HG02623 (cell line): ENCODE results near the gene P2RX1.
"Not testable (repeated sequence)": the region's sequence is repeated elsewhere in the genome, so short reads cannot be mapped to it uniquely, and the experiment has no call there.

Source experiments
- ATAC-seq: cut with Tn5 transposase; IDR thresholded peaks from one replicate; pipeline ENCODE4 v1.9.1; 2021; ENCODE audit warnings: moderate library complexity; ENCODE audit not compliant: unreplicated experiment

The P2RX1 gene

DNA sequence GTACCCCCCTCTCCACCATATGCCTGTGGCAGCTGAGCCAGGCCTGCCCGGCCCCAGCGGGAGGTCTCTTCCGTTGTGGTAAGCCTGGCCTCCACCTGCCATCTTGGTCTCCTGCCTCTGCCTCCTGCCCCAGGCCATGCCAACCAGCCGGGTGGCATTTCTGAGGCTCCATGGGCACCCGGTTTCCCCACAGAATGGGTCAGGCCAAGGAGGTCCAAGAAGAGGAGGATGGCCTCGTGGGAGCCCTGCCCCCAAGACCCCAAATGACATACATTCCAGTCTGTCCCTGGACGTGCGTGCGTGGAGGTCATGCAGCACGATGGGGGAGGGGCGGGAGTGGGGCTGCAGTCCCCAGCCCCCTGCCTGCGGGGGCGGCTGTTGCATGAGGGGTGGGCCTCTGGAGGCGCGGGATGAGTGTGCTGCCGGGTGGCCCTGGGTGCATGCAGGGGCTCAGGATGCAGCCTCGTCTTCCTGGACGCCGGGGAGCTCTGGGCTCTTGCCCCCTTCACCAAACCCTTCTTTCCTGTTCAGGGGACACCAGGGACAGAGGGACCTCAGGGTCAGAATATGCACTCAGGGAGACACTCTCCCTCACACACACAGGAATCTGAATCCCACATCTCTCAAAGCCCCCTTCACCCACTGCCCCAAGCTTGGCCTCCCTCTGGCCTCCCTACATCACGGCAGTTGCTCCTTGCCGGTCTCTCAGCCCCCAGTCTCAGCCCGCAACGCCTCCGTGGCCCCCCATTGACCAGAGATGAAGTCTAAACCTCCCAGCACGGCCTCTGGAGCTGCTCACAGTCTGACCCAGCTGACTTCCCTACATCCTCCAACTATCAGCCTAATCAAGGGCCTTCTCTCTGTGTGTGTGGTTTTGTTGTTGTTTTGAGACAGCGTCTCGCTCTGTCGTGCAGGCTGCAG is 54.2 kb downstream of the P2RX1 start:
- no peak for ATAC-seq

DNA sequence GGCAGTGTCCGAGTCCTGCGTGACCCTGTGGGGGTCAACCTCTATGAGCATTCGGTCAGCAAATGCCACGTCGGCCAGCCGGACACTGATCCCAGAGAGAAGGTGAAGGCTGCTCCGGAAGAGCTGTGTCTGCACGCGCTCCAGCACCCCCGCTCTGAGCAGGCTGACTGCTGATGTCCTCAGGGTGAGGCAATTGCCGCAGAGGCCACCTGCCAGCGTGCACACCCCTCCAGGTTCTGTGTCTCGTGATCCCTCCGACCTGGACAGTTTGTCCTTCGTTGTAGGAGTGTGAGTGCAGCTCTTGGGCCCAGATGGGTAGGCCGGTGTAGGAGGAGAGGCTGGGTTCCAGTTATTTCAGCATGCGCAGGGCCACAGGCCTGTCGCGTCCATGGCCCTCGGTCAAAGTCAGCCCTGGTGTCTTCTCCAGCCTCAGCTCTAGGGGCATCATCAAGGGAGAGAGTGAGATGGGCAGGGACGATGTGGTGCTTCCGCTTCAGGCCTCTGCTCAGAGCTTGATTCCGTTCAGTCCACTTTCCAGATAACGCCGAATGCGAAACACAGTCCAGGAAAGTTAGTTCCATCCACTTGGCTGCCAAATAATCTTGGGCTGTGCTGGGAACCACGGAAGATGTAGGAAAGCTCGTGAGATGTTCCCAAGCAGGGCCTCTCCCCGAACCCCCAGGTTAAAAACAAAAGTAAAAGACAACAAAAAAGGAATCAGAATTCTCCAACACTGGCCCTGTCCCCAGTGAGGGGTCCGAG is 55.1 kb downstream of the P2RX1 start:
- no peak for ATAC-seq

DNA sequence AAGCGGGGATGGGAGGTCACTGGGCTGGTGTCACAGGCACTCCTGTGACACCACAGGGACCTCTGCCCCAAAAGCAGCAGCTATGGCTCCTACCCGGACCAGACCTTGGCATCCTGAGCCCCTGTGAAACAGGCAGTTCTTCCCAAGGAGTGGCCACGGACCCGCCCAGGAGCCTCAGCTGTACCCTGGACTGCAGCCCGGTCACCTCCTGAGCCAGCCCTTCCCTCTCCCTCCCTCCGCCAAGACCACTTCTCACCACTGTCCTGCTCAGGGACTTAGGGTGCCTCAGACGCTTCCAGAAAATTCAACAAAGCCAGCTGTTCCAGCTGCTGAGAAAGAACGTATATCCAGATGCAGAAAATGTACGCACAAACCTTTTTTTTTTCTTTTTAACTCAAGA is 56.3 kb downstream of the P2RX1 start:
- ATAC-seq = no peak

DNA sequence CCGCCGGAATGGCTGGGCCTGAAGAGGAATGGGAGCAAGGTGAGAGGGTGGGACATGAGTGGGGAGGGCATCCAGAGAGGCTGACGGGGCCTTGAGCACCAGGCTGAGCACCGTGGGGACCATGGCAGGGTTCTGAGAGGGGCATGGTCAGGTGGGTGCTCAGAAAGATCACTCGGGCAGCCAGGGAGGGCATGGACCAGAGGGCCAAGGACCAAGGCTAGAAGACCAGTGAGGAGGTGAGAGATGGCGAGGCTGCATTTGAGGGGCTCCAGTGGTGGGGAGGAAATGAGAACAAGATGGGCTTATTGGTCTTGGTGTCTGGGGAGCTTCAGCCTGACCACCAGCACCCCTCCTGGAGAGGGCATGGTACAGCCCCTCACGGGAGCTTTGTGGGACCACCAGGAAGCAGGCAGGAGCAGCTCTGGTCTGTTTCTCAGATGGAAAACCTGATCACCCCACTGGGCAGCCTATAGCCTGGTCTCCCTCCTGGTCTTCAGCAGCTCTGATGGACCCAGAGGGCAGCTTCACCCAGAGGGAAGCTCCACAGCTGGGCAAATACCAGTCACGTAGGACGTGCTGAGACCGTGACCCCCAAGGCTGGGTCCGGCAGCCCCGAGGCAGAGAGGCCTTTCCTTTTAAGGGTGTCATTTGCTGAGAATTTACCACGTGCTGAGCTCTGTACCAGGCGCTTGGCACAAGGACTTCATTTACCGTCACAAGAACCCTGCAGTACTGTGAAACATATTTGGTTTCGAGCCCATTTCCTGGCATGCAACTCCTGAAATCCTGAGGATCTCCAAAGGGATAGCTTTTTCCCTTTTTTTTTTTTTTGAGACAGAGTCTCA is 58.8 kb downstream of the P2RX1 start:
- ATAC-seq = no peak

DNA sequence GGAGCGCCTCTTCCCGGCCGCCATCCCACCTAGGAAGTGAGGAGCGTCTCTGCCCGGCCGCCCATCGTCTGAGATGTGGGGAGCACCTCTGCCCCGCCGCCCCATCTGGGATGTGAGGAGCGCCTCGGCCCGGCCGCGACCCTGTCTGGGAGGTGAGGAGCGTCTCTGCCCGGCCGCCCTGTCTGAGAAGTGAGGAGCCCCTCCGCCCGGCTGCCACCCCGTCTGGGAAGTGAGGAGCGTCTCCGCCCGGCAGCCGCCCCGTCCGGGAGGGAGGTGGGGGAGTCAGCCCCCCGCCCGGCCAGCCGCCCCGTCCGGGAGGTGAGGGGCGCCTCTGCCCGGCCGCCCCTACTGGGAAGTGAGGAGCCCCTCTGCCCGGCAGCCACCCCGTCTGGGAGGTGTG is 62.1 kb downstream of the P2RX1 start:
- ATAC-seq = not testable (repeated sequence)

DNA sequence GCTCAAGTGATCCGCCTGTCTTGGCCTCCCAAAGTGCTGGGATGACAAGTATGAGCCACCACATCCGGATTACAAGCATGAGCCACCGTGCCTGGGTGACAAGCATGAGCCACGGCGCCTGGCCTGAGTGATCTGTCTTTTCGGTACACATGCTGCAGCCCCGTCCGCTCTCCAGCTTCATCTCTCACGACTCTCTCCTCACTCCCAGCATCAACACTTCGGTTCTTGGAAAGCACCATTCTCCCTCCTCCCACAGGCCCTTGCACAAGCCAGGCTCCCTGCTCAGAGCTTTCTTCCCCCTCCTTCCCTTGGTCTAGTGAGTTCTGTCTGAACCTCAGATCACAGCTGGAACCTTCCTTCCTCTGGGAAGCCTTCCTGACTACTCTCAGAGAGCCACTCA is 63.7 kb downstream of the P2RX1 start:
- no peak for ATAC-seq

DNA sequence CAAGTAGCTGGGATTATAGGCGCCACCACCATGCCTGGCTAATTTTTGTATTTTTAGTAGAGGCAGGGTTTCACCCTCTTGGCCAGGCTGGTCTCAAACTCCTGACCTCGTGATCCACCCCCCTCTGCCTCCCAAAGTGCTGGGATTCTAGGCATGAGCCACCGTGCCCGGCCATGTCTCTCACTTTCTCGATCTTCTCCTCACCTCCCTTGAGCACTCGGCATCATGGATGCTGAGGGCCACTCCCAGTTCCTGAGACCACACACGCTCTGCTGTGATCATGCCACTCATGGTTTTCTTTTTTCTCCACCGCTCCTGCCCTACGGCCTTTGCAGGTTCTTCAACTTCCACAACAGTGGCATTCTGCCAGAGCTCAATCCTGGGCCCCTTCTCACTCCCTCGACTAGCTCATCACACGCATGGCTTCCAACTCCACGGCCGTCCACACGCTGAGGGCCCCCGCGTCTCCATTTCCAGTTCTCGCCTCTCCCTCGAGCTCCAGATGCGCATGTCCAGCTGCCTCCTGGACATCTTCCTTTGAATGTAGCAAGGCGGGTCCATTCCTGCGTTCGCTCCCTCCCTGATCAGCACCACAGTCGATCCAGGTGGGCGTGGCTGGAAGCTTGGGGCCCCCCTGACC is 64.7 kb downstream of the P2RX1 start:
- no peak for ATAC-seq

DNA sequence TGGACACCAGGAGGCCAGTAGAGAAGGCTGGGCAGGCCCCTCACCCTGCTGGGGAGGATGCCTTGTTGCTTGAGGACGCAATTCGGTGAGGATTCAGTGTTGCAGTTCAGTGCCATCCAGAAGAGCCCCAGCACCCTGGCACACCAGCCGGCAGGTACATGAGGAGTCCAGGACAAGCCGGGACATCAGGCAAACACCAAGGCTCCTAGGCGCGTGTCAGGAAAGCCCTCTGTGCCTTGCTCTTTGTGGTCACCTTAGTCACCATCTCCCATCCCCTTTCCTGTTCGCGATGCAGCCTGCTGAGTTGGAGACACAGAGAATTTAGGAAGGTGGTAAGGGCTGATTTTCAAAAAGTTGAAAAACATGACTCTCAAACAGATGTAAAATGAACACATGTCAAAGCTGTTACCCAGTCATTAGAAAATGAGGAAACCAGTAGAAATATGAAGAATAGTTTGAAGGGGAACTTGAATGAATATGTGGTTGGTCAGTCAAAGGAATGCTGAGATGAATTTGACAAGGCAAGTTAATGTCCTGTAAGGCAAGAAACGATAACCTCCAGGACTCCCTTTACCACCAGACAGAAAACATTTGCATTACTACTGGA is 67.9 kb downstream of the P2RX1 start:
- ATAC-seq = no peak

DNA sequence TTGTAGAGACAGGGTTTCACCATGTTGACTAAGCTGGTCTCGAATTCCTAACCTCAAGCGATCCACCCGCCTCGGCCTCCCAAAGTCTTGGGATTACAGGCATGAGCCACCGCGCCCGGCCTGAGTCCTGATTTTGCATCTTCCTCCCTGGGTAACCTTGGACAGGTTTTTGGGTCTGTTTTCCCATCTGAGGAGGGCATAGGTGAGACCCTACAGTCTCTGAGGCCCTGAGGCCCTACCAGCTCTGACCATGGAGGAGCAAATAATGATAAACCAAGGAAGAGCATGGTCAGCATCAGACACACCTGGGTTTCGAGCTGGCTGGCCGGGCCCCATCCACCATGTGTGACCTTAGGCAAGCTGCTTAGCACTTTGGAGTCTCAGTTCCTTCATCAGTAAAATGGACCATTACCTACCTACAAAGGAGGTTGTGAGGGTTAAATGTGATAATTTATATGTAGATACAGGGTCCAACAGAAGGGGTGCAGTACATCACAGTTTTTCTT is 69.0 kb downstream of the P2RX1 start:
- ATAC-seq = no peak
